K562 treated with DMSO at 1 percent for 12 hours (cell line): ENCODE measurements around the gene ADSL. TPM values are rescaled to one million over a fixed set of nuclear protein-coding genes. Genes with fewer than 3 reads are reported as not detected.

Experiments
- total RNA-seq: library from RNA; unstranded; fragments of 300-600 nt; gene quantifications from 2 replicates; pipeline ENCODE4 v1.2.3, GENCODE V29; 2022; ENCODE audit not compliant: insufficient read depth

The ADSL gene
- total RNA-seq, result 76.7 and 93.2 TPM in 2 replicates

DNA sequence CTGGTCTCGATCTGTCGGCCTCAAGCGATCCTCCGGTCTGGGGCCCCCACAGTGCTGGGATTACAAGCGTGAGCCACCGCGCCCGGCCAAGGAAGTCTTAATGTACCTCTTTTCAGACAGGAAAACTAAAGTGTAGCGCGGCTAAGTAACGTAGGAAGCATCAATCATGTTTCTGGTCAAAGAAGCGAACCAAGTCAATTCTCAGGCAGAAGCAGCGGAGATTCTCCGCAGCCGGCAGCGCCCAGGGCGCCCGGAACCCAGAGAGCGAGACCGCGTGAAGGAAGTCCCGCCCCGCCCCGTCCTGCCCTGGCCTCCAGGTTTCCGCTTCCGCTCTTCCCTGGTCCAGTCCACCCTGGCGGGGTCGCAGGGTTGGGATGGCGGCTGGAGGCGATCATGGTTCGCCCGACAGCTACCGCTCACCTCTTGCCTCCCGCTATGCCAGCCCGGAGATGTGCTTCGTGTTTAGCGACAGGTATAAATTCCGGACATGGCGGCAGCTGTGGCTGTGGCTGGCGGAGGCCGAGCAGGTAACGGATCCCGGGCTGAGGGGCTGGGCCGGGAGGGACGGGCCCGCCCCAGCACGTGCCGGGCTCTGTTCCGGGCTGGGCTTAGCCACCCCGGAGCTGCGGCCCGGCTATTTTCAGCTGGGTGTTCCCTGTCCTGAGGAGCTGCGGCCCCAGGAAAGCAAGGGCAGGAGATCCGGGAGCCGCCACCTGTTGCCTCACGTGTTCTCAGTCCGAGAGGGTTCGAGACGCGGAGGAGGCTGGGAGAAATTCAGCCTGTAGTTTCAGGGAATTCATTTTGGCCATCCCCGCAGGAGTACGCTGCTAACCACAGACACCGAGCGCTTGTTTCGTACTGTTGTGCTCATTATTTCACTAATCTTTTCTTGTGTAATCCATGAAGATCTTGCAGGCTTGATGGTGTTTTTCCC, at the start of gene ADSL:
ADSL (plus strand) TSS at position 316 of the 934 bp plus-strand sequence; CDS start at position 375, 59 bp downstream.

Other genes with a start within 250 kb of the ADSL start
- gene TNRC6B, start 168.6 kb upstream of the ADSL start, total RNA-seq, result 0.94 and 4.8 TPM in 2 replicates
- 54.9 and 56.2 TPM in 2 replicates for gene SGSM3, start 24.1 kb downstream of the ADSL start, total RNA-seq